ENCODE measurements around the gene TRAF6.

TRAF6 gene

GRCh38 chr11:36456156-36456555, 53.9 kb downstream of the TRAF6 start:
- DNase-seq, result no peak

GRCh38 chr11:36455658-36456111, 54.4 kb downstream of the TRAF6 start:
- DNase-seq, result no peak

GRCh38 chr11:36454941-36455631, 55.0 kb downstream of the TRAF6 start:
- no peak for DNase-seq

GRCh38 chr11:36454551-36454940, 55.5 kb downstream of the TRAF6 start:
- no peak for DNase-seq

GRCh38 chr11:36453678-36454077, 56.4 kb downstream of the TRAF6 start:
- DNase-seq, result no peak

GRCh38 chr11:36452961-36453360, 57.1 kb downstream of the TRAF6 start:
- no peak for DNase-seq

- no peak for DNase-seq
These were observed 57.7 kb downstream of the TRAF6 start for GRCh38 chr11:36452236-36452940.

- DNase-seq, result no peak
These were observed 58.4 kb downstream of the TRAF6 start for GRCh38 chr11:36451681-36452080.

- no peak for DNase-seq
These were observed 59.0 kb downstream of the TRAF6 start for GRCh38 chr11:36451045-36451444.

GRCh38 chr11:36450110-36450572, 59.9 kb downstream of the TRAF6 start:
- no peak for DNase-seq

- DNase-seq, result no peak
These were observed 60.4 kb downstream of the TRAF6 start for GRCh38 chr11:36449561-36450096.

GRCh38 chr11:36447947-36448346, 62.1 kb downstream of the TRAF6 start:
- DNase-seq, result no peak

GRCh38 chr11:36447514-36447913, 62.6 kb downstream of the TRAF6 start:
- no peak for DNase-seq

- DNase-seq, result no peak
These were observed 63.9 kb downstream of the TRAF6 start for GRCh38 chr11:36446135-36446534.

- DNase-seq, result no peak
These were observed 66.4 kb downstream of the TRAF6 start for GRCh38 chr11:36443661-36444060.

- no peak for DNase-seq
These were observed 68.4 kb downstream of the TRAF6 start for GRCh38 chr11:36441610-36442208.

- DNase-seq, result no peak
These were observed 71.9 kb downstream of the TRAF6 start for GRCh38 chr11:36438126-36438525.

- DNase-seq, result no peak
These were observed 72.7 kb downstream of the TRAF6 start for GRCh38 chr11:36437413-36437812.

Data from NCI-H1436 treated with DMSO at 0.1 percent for 48 hours (cell line).